Endometrial microvascular endothelial cells (primary cell): Measurements from ENCODE around the gene UFSP2. TPM values are rescaled to one million over a fixed set of nuclear protein-coding genes. Genes with fewer than 3 reads are reported as not detected.

Source experiments
- in situ Hi-C: cut with HindIII; loops from 2 replicates; pipeline ENCODE4 v1.10.0; 2017; ENCODE audit warnings: low sequenced_read_pairs, low pct_unique_long_range_greater_than_20kb; ENCODE audit errors: inconsistent ontology term
- total RNA-seq: library from RNA; depleted of rRNA; stranded (reverse); fragments of >200 nt; gene quantifications from one replicate; pipeline ENCODE4 v1.2.3, GENCODE V29; 2015; ENCODE audit errors: inconsistent ontology term

Gene UFSP2
- total RNA-seq, 1 donor from 2014 or later = 47.2 TPM

GRCh38 chr4:185394568-185395237 lies 31.1 kb downstream of the UFSP2 start:
- in situ Hi-C loops = no loop called here

GRCh38 chr4:185392156-185392555 lies 33.6 kb downstream of the UFSP2 start:
- in situ Hi-C loops = no loop called here

GRCh38 chr4:185390941-185391340 lies 34.8 kb downstream of the UFSP2 start:
- in situ Hi-C loops = no loop called here

- in situ Hi-C loops = no loop called here
These were observed 37.8 kb downstream of the UFSP2 start for GRCh38 chr4:185387957-185388356.

GRCh38 chr4:185384930-185385331 lies 40.8 kb downstream of the UFSP2 start:
- in situ Hi-C loops = no loop called here

- in situ Hi-C loops = no loop called here
These were observed 41.7 kb downstream of the UFSP2 start for GRCh38 chr4:185384061-185384460.

GRCh38 chr4:185383451-185383850 lies 42.3 kb downstream of the UFSP2 start:
- in situ Hi-C loops = no loop called here

- in situ Hi-C loops = no loop called here
These were observed 43.0 kb downstream of the UFSP2 start for GRCh38 chr4:185382754-185383153.

- in situ Hi-C loops = no loop called here
These were observed 44.2 kb downstream of the UFSP2 start for GRCh38 chr4:185381288-185382196.

- in situ Hi-C loops = no loop called here
These were observed 45.4 kb downstream of the UFSP2 start for GRCh38 chr4:185380320-185380719.

GRCh38 chr4:185379326-185380295 lies 46.2 kb downstream of the UFSP2 start:
- in situ Hi-C loops = no loop called here

- in situ Hi-C loops = no loop called here
These were observed 47.5 kb downstream of the UFSP2 start for GRCh38 chr4:185378264-185378663.

GRCh38 chr4:185374573-185374972 lies 51.2 kb downstream of the UFSP2 start:
- in situ Hi-C loops = no loop called here

- in situ Hi-C loops = no loop called here
These were observed 51.7 kb downstream of the UFSP2 start for GRCh38 chr4:185374027-185374426.

GRCh38 chr4:185371702-185372101 lies 54.1 kb downstream of the UFSP2 start:
- in situ Hi-C loops = no loop called here

GRCh38 chr4:185370268-185370949 lies 55.4 kb downstream of the UFSP2 start:
- in situ Hi-C loops = no loop called here

GRCh38 chr4:185369731-185370130 lies 56.0 kb downstream of the UFSP2 start:
- in situ Hi-C loops = no loop called here

GRCh38 chr4:185364886-185365285 lies 60.9 kb downstream of the UFSP2 start:
- in situ Hi-C loops = no loop called here

GRCh38 chr4:185363251-185363650 lies 62.5 kb downstream of the UFSP2 start:
- in situ Hi-C loops = no loop called here
